HCT116 (cell line): Measurements from ENCODE around the gene RAB3GAP1. TPM values are rescaled to one million over a fixed set of nuclear protein-coding genes. Genes with fewer than 3 reads are reported as not detected.

Experiments
- ATAC-seq: fragments of 200-7000 bp; cut with Tn5 transposase; 2 replicates; pipeline ENCODE4 v1.9.1; 2020; ENCODE audit warnings: mild to moderate bottlenecking, moderate library complexity
- BruUV-seq: library from RNA; stranded (reverse); fragments of 400-500 nt; replicated peaks from 2 replicates; lab custom pipeline; 2021; lab: Mats Ljungman, UMichigan
- CTCF ChIA-PET: fragments of 300-600 bp; sonication (Branson Sonifier 250); formaldehyde crosslinking; loops from one replicate; lab custom pipeline; 2021; ENCODE audit warnings: antibody characterized with exemption; lab: Charles Lee
- POLR2A ChIA-PET: fragments of 300-600, 350-600 bp; sonication (Branson Sonifier 250); formaldehyde crosslinking; loops from one replicate; lab custom pipeline; 2021; ENCODE audit warnings: antibody characterized with exemption; lab: Charles Lee
- RAD21 ChIA-PET, 2 experiments: fragments of 300-600 bp; sonication (Branson Sonifier 250); formaldehyde crosslinking; loops; one replicate each; lab custom pipeline; 2023; ENCODE audit warnings: low total read pairs in 2 of 2; ENCODE audit not compliant: uncharacterized antibody in 2 of 2, unreplicated experiment in 2 of 2, low non-redundant PET in 1 of 2; lab: Charles Lee
- DNase-seq: peaks from one replicate; pipeline ENCODE4 v3.0.0-alpha.2; 2010; ENCODE audit warnings: low read depth, low spot score
- H2AFZ ChIP-seq: fragments of 200-600 bp; shearing (Covaris generic), sonication (generic); 2 replicates; pipeline ENCODE4 v1.6.1; 2017; ENCODE audit warnings: low read depth, mixed run types, mixed read lengths, antibody characterized with exemption, low read length; ENCODE audit not compliant: poor library complexity, severe bottlenecking
- H3K27ac ChIP-seq: 2 replicates; pipeline ENCODE4 v1.5.1; 2012; ENCODE audit warnings: low read depth, low read length
- H3K27me3 ChIP-seq: fragments of 200-600 bp; sonication (generic); 2 replicates; pipeline ENCODE4 v1.6.1; 2016; ENCODE audit warnings: mixed run types, low read length, mixed read lengths; ENCODE audit not compliant: insufficient read depth
- H3K36me3 ChIP-seq, 2 experiments: fragments of 200-500 bp in 1 of 2; fragments of 200-600 bp in 1 of 2; sonication (Bioruptor generic) in 1 of 2; sonication (generic) in 1 of 2; 2 replicates each; pipeline versions ENCODE4 v1.5.1 to v1.6.1; 2014 to 2016; ENCODE audit warnings: low read length in 2 of 2, inconsistent platforms in 1 of 2, mixed read lengths in 1 of 2, mixed run types in 1 of 2; ENCODE audit not compliant: insufficient read depth in 2 of 2, control insufficient read depth in 1 of 2
- H3K4me1 ChIP-seq, 2 experiments: fragments of 200-600 bp in 1 of 2; sonication (generic) in 1 of 2; 2 replicates each; pipeline versions ENCODE4 v1.5.1 to v1.6.1; 2012 to 2017; ENCODE audit warnings: low read length in 2 of 2, inconsistent platforms in 1 of 2, mild to moderate bottlenecking in 1 of 2, mixed read lengths in 1 of 2, mixed run types in 1 of 2, moderate library complexity in 1 of 2; ENCODE audit not compliant: insufficient read depth in 2 of 2, control insufficient read depth in 1 of 2
- H3K4me2 ChIP-seq: fragments of 200-600 bp; sonication (generic); 2 replicates; pipeline ENCODE4 v1.6.1; 2017; ENCODE audit warnings: mixed run types, low read length, mixed read lengths
- H3K4me3 ChIP-seq, 2 experiments: fragments of 200-600 bp in 1 of 2; sonication (generic) in 1 of 2; replicated peaks in 1 of 2; 2 replicates each; pipeline ENCODE4 v1.5.1; 2011 to 2016; ENCODE audit warnings: low read length in 2 of 2, control low read depth in 1 of 2, low read depth in 1 of 2, mild to moderate bottlenecking in 1 of 2, mixed read lengths in 1 of 2, mixed run types in 1 of 2
- H3K79me2 ChIP-seq: fragments of 200-600 bp; sonication (generic); 2 replicates; pipeline ENCODE4 v1.6.1; 2017; ENCODE audit warnings: mild to moderate bottlenecking, mixed run types, low read length, moderate library complexity, mixed read lengths; ENCODE audit not compliant: insufficient read depth
- H3K9ac ChIP-seq: fragments of 200-600 bp; sonication (generic); 2 replicates; pipeline ENCODE4 v1.6.1; 2016; ENCODE audit warnings: low read length, mixed read lengths
- H3K9me2 ChIP-seq: fragments of 200-600 bp; sonication (generic), shearing (Covaris generic); 2 replicates; pipeline ENCODE4 v1.6.1; 2017; ENCODE audit warnings: mixed run types, mild to moderate bottlenecking, moderate library complexity; ENCODE audit not compliant: insufficient read depth
- H3K9me3 ChIP-seq, 2 experiments: fragments of 200-500 bp in 1 of 2; fragments of 200-600 bp in 1 of 2; sonication (Bioruptor generic) in 1 of 2; sonication (generic) in 1 of 2; 2 replicates each; pipeline ENCODE4 v1.6.1; 2014 to 2017; ENCODE audit warnings: low read length in 2 of 2, mixed read lengths in 2 of 2, inconsistent platforms in 1 of 2, low read depth in 1 of 2, mild to moderate bottlenecking in 1 of 2, mixed run types in 1 of 2, moderate library complexity in 1 of 2; ENCODE audit not compliant: control insufficient read depth in 1 of 2, insufficient read depth in 1 of 2
- H4K20me1 ChIP-seq: fragments of 200-600 bp; sonication (generic), shearing (Covaris generic); 2 replicates; pipeline ENCODE4 v1.6.1; 2017; ENCODE audit warnings: mixed run types, mild to moderate bottlenecking, moderate library complexity; ENCODE audit not compliant: insufficient read depth
- CBX3 ChIP-seq: IDR thresholded peaks from 2 replicates; pipeline ENCODE4 v1.6.1; 2012; ENCODE audit warnings: low read depth
- EZH2phosphoT487 ChIP-seq: fragments of 200-600 bp; IDR thresholded peaks from 2 replicates; pipeline ENCODE4 v1.6.1; 2018; ENCODE audit warnings: antibody characterized with exemption, borderline replicate concordance
- POLR2A ChIP-seq: IDR thresholded peaks from 2 replicates; pipeline ENCODE4 v1.7.0; 2011; ENCODE audit warnings: borderline replicate concordance; ENCODE audit not compliant: insufficient read depth, insufficient read length; ENCODE audit errors: extremely low read depth
- RAD21 ChIP-seq: IDR thresholded peaks from 2 replicates; pipeline ENCODE4 v1.6.1; 2012; ENCODE audit warnings: low read depth, mild to moderate bottlenecking
- SIN3A ChIP-seq: IDR thresholded peaks from 2 replicates; pipeline ENCODE4 v1.6.1; 2012; ENCODE audit warnings: low read depth
- YY1 ChIP-seq: IDR thresholded peaks from 2 replicates; pipeline ENCODE4 v1.6.1; 2011; ENCODE audit warnings: low read length, low read depth, moderate library complexity, mild to moderate bottlenecking; ENCODE audit not compliant: insufficient replicate concordance; ENCODE audit errors: extremely low read depth
- intact Hi-C: fragments of 100-400 bp; cut with micrococcal nuclease; formaldehyde crosslinking; loops from 2 replicates; pipeline ENCODE4 v1.10.0; 2022
- total RNA-seq: library from RNA; stranded (reverse); gene quantifications from one replicate; pipeline ENCODE4 v1.2.1, GENCODE V29; 2021; ENCODE audit not compliant: unreplicated experiment
- TF ChIP-seq, protein P1 (sequence below): IDR thresholded peaks from 2 replicates; pipeline ENCODE4 v1.6.1; 2012

Gene RAB3GAP1
- total RNA-seq, 1 experiment from 2014 or later: 38.5 TPM

DNA sequence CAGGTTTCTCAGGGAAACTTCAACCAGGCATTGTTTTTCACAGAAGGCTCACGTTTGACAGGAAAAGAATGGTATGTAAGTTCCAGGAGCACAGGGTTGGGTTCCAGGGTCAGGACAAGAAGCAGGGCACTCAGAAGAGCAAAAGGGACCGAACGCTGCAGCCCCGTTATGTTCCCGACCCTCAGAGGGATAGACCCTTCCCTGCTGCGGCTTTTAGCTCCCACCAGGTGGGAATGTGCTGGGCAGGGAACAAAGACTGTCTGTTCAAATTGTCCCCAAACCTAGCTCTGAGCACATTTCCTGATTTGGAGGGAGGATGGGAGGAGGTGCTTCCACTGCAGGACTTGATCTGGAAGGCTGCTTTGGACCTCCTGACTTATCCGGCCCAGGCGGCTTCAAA lies 130.1 kb downstream of the RAB3GAP1 start:
- Histone ChIP-seq H3K9me3 (no peaks in the 10 kb centered on the region; a peak in 1 of 4 replicates), H3K36me3 (no peaks in the 10 kb centered on the region)
- TF ChIP-seq RAD21 (no peak), YY1 (no peak), CBX3 (no peak), SIN3A (no peak), EZH2phosphoT487 (no peak)
- TF ChIP-seq, all 23 proteins: peak for 0
- Histone ChIP-seq H3K4me2 (no peak overlapping the region), H3K79me2 (no peaks in the 10 kb centered on the region), H3K9me2 (no peaks in the 10 kb centered on the region), H3K4me1 (no peaks in the 10 kb centered on the region), H3K27ac (no peak overlapping the region), H4K20me1 (no peaks in the 10 kb centered on the region), H3K9ac (no peak overlapping the region), H2AFZ (no peak overlapping the region), H3K4me3 (no peak overlapping the region), H3K27me3 (no peaks in the 10 kb centered on the region)
- intact Hi-C loops: no loop called here
- DNase-seq: no peak
- no TSS peak for BruUV-seq
- POLR2A ChIA-PET: no interaction called here
- RAD21 ChIA-PET: no interaction called here
- ATAC-seq: no peak
- CTCF ChIA-PET: no interaction called here

DNA sequence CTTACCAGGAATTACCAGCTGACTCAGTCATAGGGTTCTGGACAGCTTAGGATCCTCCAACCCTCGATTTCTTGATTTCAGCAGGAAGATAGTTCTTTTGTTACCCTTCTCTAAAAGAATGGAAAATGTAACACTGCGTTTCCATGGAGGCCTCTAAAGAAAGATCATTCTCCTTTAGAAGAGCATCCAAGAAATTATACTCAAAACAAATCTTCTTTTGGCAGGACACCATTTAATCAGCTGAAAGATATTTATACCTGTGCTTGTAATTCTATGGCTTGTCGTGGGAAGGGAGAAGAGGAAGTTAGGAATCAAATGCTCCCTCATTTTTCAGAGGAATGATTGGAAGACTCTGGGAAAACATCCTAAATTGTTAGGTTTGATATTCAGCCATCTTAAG lies 130.5 kb downstream of the RAB3GAP1 start:
- intact Hi-C loops: no loop called here
- TF ChIP-seq SIN3A: no peak
- TF ChIP-seq, protein P1, sequence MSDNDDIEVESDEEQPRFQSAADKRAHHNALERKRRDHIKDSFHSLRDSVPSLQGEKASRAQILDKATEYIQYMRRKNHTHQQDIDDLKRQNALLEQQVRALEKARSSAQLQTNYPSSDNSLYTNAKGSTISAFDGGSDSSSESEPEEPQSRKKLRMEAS: no peak
- no peak for TF ChIP-seq POLR2A
- Histone ChIP-seq H3K36me3 (no peaks in the 10 kb centered on the region), H3K9me3 (no peaks in the 10 kb centered on the region), H3K4me2 (no peak overlapping the region), H3K27me3 (no peaks in the 10 kb centered on the region), H3K9me2 (no peaks in the 10 kb centered on the region), H3K27ac (no peak overlapping the region), H3K4me3 (no peak overlapping the region), H3K9ac (no peak overlapping the region), H2AFZ (no peak overlapping the region), H3K4me1 (no peaks in the 10 kb centered on the region), H4K20me1 (no peaks in the 10 kb centered on the region), H3K79me2 (no peaks in the 10 kb centered on the region)
- RAD21 ChIA-PET: no interaction called here
- no peak for DNase-seq
- BruUV-seq: no TSS peak
- CTCF ChIA-PET: no interaction called here
- ATAC-seq: no peak
- POLR2A ChIA-PET: no interaction called here
